DND-41 (cell line): ENCODE measurements around the gene ZCCHC8.

Experiments used
- ATAC-seq: fragments of 200-7000 bp; cut with Tn5 transposase; 3 replicates; pipeline ENCODE4 v1.9.1; 2021; ENCODE audit warnings: low read depth; ENCODE audit not compliant: insufficient read depth
- DNase-seq: peaks from one replicate; pipeline ENCODE4 v3.0.0-alpha.2; 2020
- H2AFZ ChIP-seq: 2 replicates; pipeline ENCODE4 v1.6.0; 2012; ENCODE audit warnings: low read depth, low read length
- H3K27ac ChIP-seq: 2 replicates; pipeline ENCODE4 v1.5.1; 2012; ENCODE audit warnings: low read length, inconsistent platforms
- H3K27me3 ChIP-seq: fragments of 200-600 bp; sonication (generic); 2 replicates; pipeline ENCODE4 v1.6.0; 2012; ENCODE audit warnings: low read length, mild to moderate bottlenecking, inconsistent platforms; ENCODE audit not compliant: insufficient read depth, poor library complexity
- H3K36me3 ChIP-seq: 2 replicates; pipeline ENCODE4 v1.5.1; 2012; ENCODE audit warnings: low read length, inconsistent platforms; ENCODE audit not compliant: insufficient read depth
- H3K4me1 ChIP-seq: 2 replicates; pipeline ENCODE4 v1.5.1; 2012; ENCODE audit warnings: mild to moderate bottlenecking, low read length; ENCODE audit not compliant: insufficient read depth
- H3K4me2 ChIP-seq: 2 replicates; pipeline ENCODE4 v1.6.0; 2012; ENCODE audit warnings: mild to moderate bottlenecking, moderate library complexity, low read length, inconsistent platforms; ENCODE audit not compliant: insufficient read depth
- H3K4me3 ChIP-seq, 2 experiments: fragments of 200-600 bp in 1 of 2; shearing (Covaris generic) in 1 of 2; 2 replicates each; pipeline ENCODE4 v1.5.1; 2012 to 2016; ENCODE audit warnings: inconsistent platforms in 2 of 2, low read length in 2 of 2, mild to moderate bottlenecking in 2 of 2, low read depth in 1 of 2, moderate library complexity in 1 of 2
- H3K79me2 ChIP-seq: 2 replicates; pipeline ENCODE4 v1.6.0; 2012; ENCODE audit warnings: low read length, inconsistent platforms; ENCODE audit not compliant: insufficient read depth
- H3K9ac ChIP-seq: 2 replicates; pipeline ENCODE4 v1.6.0; 2012; ENCODE audit warnings: low read depth, mild to moderate bottlenecking, inconsistent platforms, low read length, moderate library complexity
- H3K9me3 ChIP-seq: 2 replicates; pipeline ENCODE4 v1.5.1; 2012; ENCODE audit warnings: low read length, moderate library complexity, mild to moderate bottlenecking, inconsistent platforms; ENCODE audit not compliant: insufficient read depth, severe bottlenecking
- H4K20me1 ChIP-seq: 2 replicates; pipeline ENCODE4 v1.6.0; 2012; ENCODE audit warnings: low read length; ENCODE audit not compliant: insufficient read depth
- CTCF ChIP-seq: IDR thresholded peaks from 2 replicates; pipeline ENCODE4 v1.5.1; 2012; ENCODE audit warnings: borderline replicate concordance, low read length, moderate library complexity, mild to moderate bottlenecking; ENCODE audit not compliant: poor library complexity, severe bottlenecking; ENCODE audit errors: extremely low read depth
- EZH2 ChIP-seq: IDR thresholded peaks from 3 replicates; pipeline ENCODE4 v1.6.1; 2012; ENCODE audit warnings: borderline replicate concordance, low read depth, mild to moderate bottlenecking, moderate library complexity, low read length, inconsistent platforms; ENCODE audit not compliant: severe bottlenecking

ZCCHC8 gene

GRCh38 chr12:122523846-122524718 lies 23.4 kb upstream of the ZCCHC8 start:
- Histone ChIP-seq H2AFZ (no peak overlapping the region), H4K20me1 (peaks cover 55% of the 10 kb centered on the region), H3K27me3 (no peaks in the 10 kb centered on the region), H3K4me1 (peaks cover 57% of the 10 kb centered on the region), H3K79me2 (peaks cover 96% of the 10 kb centered on the region), H3K9me3 (no peaks in the 10 kb centered on the region), H3K4me3 (peak overlapping the region; percentile 3 to 61; a peak in 2 of 4 replicates), H3K4me2 (peak overlapping the region; percentile 77), H3K9ac (peak overlapping the region; percentile 76), H3K27ac (peak overlapping the region; percentile 21; the same call in 1 of the 2 replicates), H3K36me3 (peaks cover 72% of the 10 kb centered on the region)
- ATAC-seq (no peak), DNase-seq (no peak)
- TF ChIP-seq EZH2 (no peak), CTCF (no peak)

GRCh38 chr12:122523280-122523679 lies 22.5 kb upstream of the ZCCHC8 start:
- ATAC-seq (no peak), DNase-seq (no peak)
- Histone ChIP-seq H3K27me3 (no peaks in the 10 kb centered on the region), H2AFZ (no peak overlapping the region), H3K9ac (0 out of 2 replicates have a peak overlapping the region, but pooled peaks have one; percentile 76), H3K4me2 (peak overlapping the region; percentile 77; the same call in 1 of the 2 replicates), H3K79me2 (peaks cover 96% of the 10 kb centered on the region), H3K9me3 (no peaks in the 10 kb centered on the region), H3K4me3 (peak overlapping the region in 1 of 2 experiments; percentile 27; a peak in 1 of 4 replicates), H3K4me1 (peaks cover 49% of the 10 kb centered on the region), H3K27ac (no peak overlapping the region), H4K20me1 (peaks cover 61% of the 10 kb centered on the region), H3K36me3 (peaks cover 72% of the 10 kb centered on the region)
- no peak for TF ChIP-seq CTCF
- no peak for TF ChIP-seq EZH2

GRCh38 chr12:122520676-122521075 lies 19.9 kb upstream of the ZCCHC8 start:
- Histone ChIP-seq H3K4me2 (no peak overlapping the region), H3K9ac (no peak overlapping the region), H3K9me3 (no peaks in the 10 kb centered on the region), H2AFZ (no peak overlapping the region), H3K36me3 (peaks cover 97% of the 10 kb centered on the region), H3K27ac (no peak overlapping the region), H4K20me1 (peaks cover 70% of the 10 kb centered on the region), H3K79me2 (peaks cover 99% of the 10 kb centered on the region), H3K4me1 (peaks cover 44% of the 10 kb centered on the region), H3K4me3 (no peak overlapping the region), H3K27me3 (no peaks in the 10 kb centered on the region)
- no peak for TF ChIP-seq CTCF
- no peak for TF ChIP-seq EZH2
- ATAC-seq (no peak), DNase-seq (no peak)
